ENCODE results near the gene MYH10. TPM values are rescaled to one million over a fixed set of nuclear protein-coding genes. Genes with fewer than 3 reads are reported as not detected.

The MYH10 gene
- total RNA-seq, 1 experiment from 2014 or later: 74.0 TPM

GRCh38 chr17:8489841-8490240 is 140.7 kb downstream of the MYH10 start:
- H3K4me1 ChIP-seq: no peaks in the 10 kb centered on the region
- no peak overlapping the region for H3K27ac Mint-ChIP-seq (ENCODE audit: unreplicated experiment)
- H3K4me3 Mint-ChIP-seq (ENCODE audit: unreplicated experiment): no peak overlapping the region
- H3K4me1 Mint-ChIP-seq (ENCODE audit: low read depth, unreplicated experiment): no peaks in the 10 kb centered on the region
- intact Hi-C loops (cut with micrococcal nuclease; ENCODE audit: unreplicated experiment): no loop called here
- ChIA-PET POLR2A (no interaction called here), CTCF (no interaction called here)
- H3K27me3 ChIP-seq (replicated peaks; ENCODE audit: control insufficient read depth, insufficient read depth, low read length): no peaks in the 10 kb centered on the region
- H3K36me3 Mint-ChIP-seq (ENCODE audit: insufficient read depth, unreplicated experiment): peaks cover 75% of the 10 kb centered on the region
- no peak for DNase-seq
- no peak for TF ChIP-seq CTCF (IDR thresholded peaks at IDR 0.05; ENCODE audit: insufficient read depth in 1 of 2, low read depth in 1 of 2, low read length in 1 of 2, severe bottlenecking in 1 of 2, unreplicated experiment in 1 of 2)
- no peaks in the 10 kb centered on the region; the same call in none of the 2 replicates for H3K36me3 ChIP-seq (ENCODE audit: control insufficient read depth, insufficient read depth, low read length)
- H3K27me3 Mint-ChIP-seq (ENCODE audit: insufficient read depth, unreplicated experiment): no peaks in the 10 kb centered on the region
- H3K9me3 Mint-ChIP-seq (ENCODE audit: unreplicated experiment): peaks cover 7% of the 10 kb centered on the region
- BruUV-seq (replicated peaks): no TSS peak
- no peak overlapping the region for H3K4me3 ChIP-seq (ENCODE audit: low read depth, low read length)
- no peaks in the 10 kb centered on the region for H3K9me3 ChIP-seq

- CTCF ChIA-PET: no interaction called here
- no peaks in the 10 kb centered on the region for H3K9me3 ChIP-seq
- POLR2A ChIA-PET: no interaction called here
Measured at GRCh38 chr17:8488901-8489300, 141.6 kb downstream of the MYH10 start.

GRCh38 chr17:8488491-8488890 is 142.0 kb downstream of the MYH10 start:
- no TSS peak for BruUV-seq (replicated peaks)
- H3K4me3 Mint-ChIP-seq (ENCODE audit: unreplicated experiment): no peak overlapping the region

More at GRCh38 chr17:8488901-8489300, 141.6 kb downstream of the MYH10 start:
- DNase-seq: no peak
- no peak overlapping the region for H3K4me3 ChIP-seq (ENCODE audit: low read depth, low read length)
- no peaks in the 10 kb centered on the region for H3K4me1 ChIP-seq
- no peaks in the 10 kb centered on the region for H3K27me3 ChIP-seq (replicated peaks; ENCODE audit: control insufficient read depth, insufficient read depth, low read length)
- H3K9me3 Mint-ChIP-seq (ENCODE audit: unreplicated experiment): peaks cover 7% of the 10 kb centered on the region
- H3K27me3 Mint-ChIP-seq (ENCODE audit: insufficient read depth, unreplicated experiment): no peaks in the 10 kb centered on the region
- BruUV-seq (replicated peaks): no TSS peak
- H3K36me3 ChIP-seq (ENCODE audit: control insufficient read depth, insufficient read depth, low read length): no peaks in the 10 kb centered on the region; the same call in none of the 2 replicates
- TF ChIP-seq CTCF (IDR thresholded peaks at IDR 0.05; ENCODE audit: insufficient read depth in 1 of 2, low read depth in 1 of 2, low read length in 1 of 2, severe bottlenecking in 1 of 2, unreplicated experiment in 1 of 2): no peak
- no peaks in the 10 kb centered on the region for H3K4me1 Mint-ChIP-seq (ENCODE audit: low read depth, unreplicated experiment)
- intact Hi-C loops (cut with micrococcal nuclease; ENCODE audit: unreplicated experiment): no loop called here
- H3K36me3 Mint-ChIP-seq (ENCODE audit: insufficient read depth, unreplicated experiment): peaks cover 70% of the 10 kb centered on the region
- no peak overlapping the region for H3K4me3 Mint-ChIP-seq (ENCODE audit: unreplicated experiment)
- no peak overlapping the region for H3K27ac Mint-ChIP-seq (ENCODE audit: unreplicated experiment)

More at GRCh38 chr17:8488491-8488890, 142.0 kb downstream of the MYH10 start:
- ChIA-PET POLR2A (no interaction called here), CTCF (no interaction called here)
- no peaks in the 10 kb centered on the region for H3K9me3 ChIP-seq
- Mint-ChIP-seq H3K27ac (ENCODE audit: unreplicated experiment) (no peak overlapping the region), H3K9me3 (ENCODE audit: unreplicated experiment) (peaks cover 7% of the 10 kb centered on the region), H3K36me3 (ENCODE audit: insufficient read depth, unreplicated experiment) (peaks cover 69% of the 10 kb centered on the region), H3K4me1 (ENCODE audit: low read depth, unreplicated experiment) (no peaks in the 10 kb centered on the region), H3K27me3 (ENCODE audit: insufficient read depth, unreplicated experiment) (no peaks in the 10 kb centered on the region)
- no peaks in the 10 kb centered on the region for H3K27me3 ChIP-seq (replicated peaks; ENCODE audit: control insufficient read depth, insufficient read depth, low read length)
- TF ChIP-seq CTCF (IDR thresholded peaks at IDR 0.05; ENCODE audit: insufficient read depth in 1 of 2, low read depth in 1 of 2, low read length in 1 of 2, severe bottlenecking in 1 of 2, unreplicated experiment in 1 of 2): no peak
- H3K4me1 ChIP-seq: no peaks in the 10 kb centered on the region
- DNase-seq: no peak
- H3K4me3 ChIP-seq (ENCODE audit: low read depth, low read length): no peak overlapping the region
- intact Hi-C loops (cut with micrococcal nuclease; ENCODE audit: unreplicated experiment): no loop called here
- H3K36me3 ChIP-seq (ENCODE audit: control insufficient read depth, insufficient read depth, low read length): no peaks in the 10 kb centered on the region; the same call in none of the 2 replicates
